Psoas muscle (tissue), 8 donors: ENCODE data around the gene OR6C70. TPM values are rescaled to one million over a fixed set of nuclear protein-coding genes. Genes with fewer than 3 reads are reported as not detected.

Experiments
- ATAC-seq, 4 donors: fragments of 200-7000 bp; cut with Tn5 transposase; one replicate each; pipeline ENCODE4 v1.9.1; 2020; ENCODE audit warnings: moderate library complexity in 3 of 4, mild to moderate bottlenecking in 2 of 4
- DNase-seq, 2 donors: peaks; one replicate each; pipeline ENCODE4 v3.0.0-alpha.2; 2020
- H3K27ac ChIP-seq: fragments of 200-600 bp; one replicate; pipeline ENCODE4 v1.8.0; 2022
- H3K27me3 ChIP-seq, 3 donors: fragments of 200-600 bp in 1 of 3; one replicate each; pipeline versions ENCODE4 v1.6.1 to v1.8.0; 2013 to 2022; ENCODE audit warnings: low read length in 2 of 3, mild to moderate bottlenecking in 2 of 3, moderate library complexity in 1 of 3; ENCODE audit not compliant: insufficient read depth in 3 of 3
- H3K36me3 ChIP-seq, 2 donors: fragments of 200-600 bp in 1 of 2; one replicate each; pipeline versions ENCODE4 v1.6.1 to v1.8.0; 2013 to 2022; ENCODE audit warnings: low read depth in 1 of 2, mild to moderate bottlenecking in 1 of 2, moderate library complexity in 1 of 2; ENCODE audit not compliant: insufficient read depth in 1 of 2
- H3K4me1 ChIP-seq: fragments of 200-600 bp; one replicate; pipeline ENCODE4 v1.8.0; 2022
- H3K4me3 ChIP-seq: fragments of 200-600 bp; one replicate; pipeline ENCODE4 v1.8.0; 2022; ENCODE audit warnings: mild to moderate bottlenecking
- H3K9me3 ChIP-seq: fragments of 200-600 bp; one replicate; pipeline ENCODE4 v1.8.0; 2022
- CTCF ChIP-seq: fragments of 200-600 bp; IDR thresholded peaks from one replicate; pipeline ENCODE4 v1.8.0; 2022; ENCODE audit warnings: antibody characterized with exemption
- WGBS, 3 donors: extraction: QIAGEN DNeasy Blood & Tissue Kit; methylation state at CpG; one replicate each; pipeline versions ENCODE4 v1.1.6 to v1.1.7; 2013; 5-methylcytosine and 5-hydroxymethylcytosine counted together
- intact Hi-C, 2 donors: fragments of 100-400 bp; cut with DNase I; formaldehyde crosslinking; loops; one replicate each; pipeline versions ENCODE4 v1.11.0 to v1.14.2; 2022
- polyA plus RNA-seq, 3 donors: library from polyadenylated mRNA; stranded (reverse); fragments of 200-250 nt; gene quantifications; one replicate each; pipeline ENCODE4 v1.2.3, GENCODE V29; 2013
- total RNA-seq, 4 donors: library from RNA; stranded (reverse); fragmentation: NEBNext Ultra II Directional in 2 of 4; extraction: Animal tissue kit (Norgen Biotek cat#: 25700) in 2 of 4; gene quantifications; one replicate each; pipeline versions ENCODE4 v1.2.1 to v1.2.4, GENCODE V29; 2021 to 2023
- donor health status: healthy with polysubstance abuse.
- donor health status: DM: no; HTN: no; CAD: no; lungs with moderate emphysema.
- donor health status: Bipolar disorder and iron deficiency.
- donor health status: healthy.
- donor health status: DM: yes; HTN: yes; CAD: no.
- donor health status: DM: no; HTN: no; CAD: no.
- donor health status: DM: no; HTN: no; CAD: no.
- donor health status: DM: yes; HTN: yes; CAD: no.

OR6C70 gene
- total and polyA plus RNA-seq, 7 donors = not detected

- H3K4me1 ChIP-seq = no peaks in the 10 kb centered on the region
- intact Hi-C loops = no loop called here
- TF ChIP-seq CTCF = no peak
- no peaks in the 10 kb centered on the region for H3K9me3 ChIP-seq
- ATAC-seq (no peak), DNase-seq (no peak)
- no peak overlapping the region for H3K4me3 ChIP-seq
- H3K27me3 ChIP-seq = no peaks in the 10 kb centered on the region
- H3K27ac ChIP-seq = no peak overlapping the region
- no peaks in the 10 kb centered on the region for H3K36me3 ChIP-seq
- 78 to 81% (median 79%) methylated on average over 2 of the region's 2 CpGs for WGBS, 3 donors
These were observed 49.5 kb downstream of the OR6C70 start for GRCh38 chr12:55420307-55420962.

Other genes with a start within 250 kb of the OR6C70 start
- gene OR10A7, start 249.1 kb downstream of the OR6C70 start, total RNA-seq = not detected
- not detected for gene OR10A7, start 249.1 kb downstream of the OR6C70 start, polyA plus RNA-seq
- gene OR6C74, start 225.5 kb downstream of the OR6C70 start, total RNA-seq = not detected
- gene OR6C74, start 225.5 kb downstream of the OR6C70 start, polyA plus RNA-seq = not detected
- not detected for gene OR6C6, start 173.6 kb downstream of the OR6C70 start, total RNA-seq
- not detected for gene OR6C6, start 173.6 kb downstream of the OR6C70 start, polyA plus RNA-seq
- not detected for gene OR6C1, start 155.8 kb downstream of the OR6C70 start, total RNA-seq
- gene OR6C1, start 155.8 kb downstream of the OR6C70 start, polyA plus RNA-seq = not detected
- gene OR6C3, start 139.4 kb downstream of the OR6C70 start, total RNA-seq = not detected
- gene OR6C3, start 139.4 kb downstream of the OR6C70 start, polyA plus RNA-seq = not detected
- gene OR6C75, start 107.2 kb downstream of the OR6C70 start, total RNA-seq = not detected
- gene OR6C75, start 107.2 kb downstream of the OR6C70 start, polyA plus RNA-seq = not detected
- not detected for gene OR6C65, start 69.6 kb downstream of the OR6C70 start, total RNA-seq
- gene OR6C65, start 69.6 kb downstream of the OR6C70 start, polyA plus RNA-seq = not detected
- gene OR6C76, start 43.9 kb downstream of the OR6C70 start, total RNA-seq = not detected
- not detected for gene OR6C76, start 43.9 kb downstream of the OR6C70 start, polyA plus RNA-seq
- not detected for gene OR6C2, start 26.1 kb downstream of the OR6C70 start, total RNA-seq
- gene OR6C2, start 26.1 kb downstream of the OR6C70 start, polyA plus RNA-seq = not detected
- not detected for gene OR6C68, start 22.2 kb upstream of the OR6C70 start, total RNA-seq
- gene OR6C68, start 22.2 kb upstream of the OR6C70 start, polyA plus RNA-seq = not detected
- not detected for gene OR6C4, start 79.5 kb upstream of the OR6C70 start, total RNA-seq
- not detected for gene OR6C4, start 79.5 kb upstream of the OR6C70 start, polyA plus RNA-seq
- not detected for gene OR2AP1, start 102.3 kb upstream of the OR6C70 start, total RNA-seq
- gene OR2AP1, start 102.3 kb upstream of the OR6C70 start, polyA plus RNA-seq = not detected
- gene OR10P1, start 166.8 kb upstream of the OR6C70 start, total RNA-seq = not detected
- gene OR10P1, start 166.8 kb upstream of the OR6C70 start, polyA plus RNA-seq = not detected
- 100 to 1,000 TPM; 297 to 433 (median 350) TPM for gene ITGA7, start 237.8 kb upstream of the OR6C70 start, total RNA-seq
- gene ITGA7, start 237.8 kb upstream of the OR6C70 start, polyA plus RNA-seq = 100 to 1,000 TPM in 2 of 3 donors, 10 to 100 TPM in 1; 51.8 to 254 (median 152) TPM
- gene BLOC1S1, start 245.9 kb upstream of the OR6C70 start, total RNA-seq = 100 to 1,000 TPM; 127 to 193 (median 165) TPM
- gene BLOC1S1, start 245.9 kb upstream of the OR6C70 start, polyA plus RNA-seq = 100 to 1,000 TPM; 185 to 260 (median 228) TPM